ENCODE data around the gene FOXI1. TPM values are rescaled to one million over a fixed set of nuclear protein-coding genes. Genes with fewer than 3 reads are reported as not detected.

Gene FOXI1
- total RNA-seq, 1 donor: not detected

GRCh38 chr5:170120576-170120975 lies 14.9 kb downstream of the FOXI1 start:
- TF ChIP-seq, protein P1, sequence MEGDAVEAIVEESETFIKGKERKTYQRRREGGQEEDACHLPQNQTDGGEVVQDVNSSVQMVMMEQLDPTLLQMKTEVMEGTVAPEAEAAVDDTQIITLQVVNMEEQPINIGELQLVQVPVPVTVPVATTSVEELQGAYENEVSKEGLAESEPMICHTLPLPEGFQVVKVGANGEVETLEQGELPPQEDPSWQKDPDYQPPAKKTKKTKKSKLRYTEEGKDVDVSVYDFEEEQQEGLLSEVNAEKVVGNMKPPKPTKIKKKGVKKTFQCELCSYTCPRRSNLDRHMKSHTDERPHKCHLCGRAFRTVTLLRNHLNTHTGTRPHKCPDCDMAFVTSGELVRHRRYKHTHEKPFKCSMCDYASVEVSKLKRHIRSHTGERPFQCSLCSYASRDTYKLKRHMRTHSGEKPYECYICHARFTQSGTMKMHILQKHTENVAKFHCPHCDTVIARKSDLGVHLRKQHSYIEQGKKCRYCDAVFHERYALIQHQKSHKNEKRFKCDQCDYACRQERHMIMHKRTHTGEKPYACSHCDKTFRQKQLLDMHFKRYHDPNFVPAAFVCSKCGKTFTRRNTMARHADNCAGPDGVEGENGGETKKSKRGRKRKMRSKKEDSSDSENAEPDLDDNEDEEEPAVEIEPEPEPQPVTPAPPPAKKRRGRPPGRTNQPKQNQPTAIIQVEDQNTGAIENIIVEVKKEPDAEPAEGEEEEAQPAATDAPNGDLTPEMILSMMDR (IDR thresholded peaks at IDR 0.05; ENCODE audit: insufficient read depth, low read depth, low read length): no peak
- peak; percentile 33 for DNase-seq (ENCODE audit: low read depth)
- no peak overlapping the region for H3K4me3 ChIP-seq (ENCODE audit: low read depth, low read length)

DNA sequence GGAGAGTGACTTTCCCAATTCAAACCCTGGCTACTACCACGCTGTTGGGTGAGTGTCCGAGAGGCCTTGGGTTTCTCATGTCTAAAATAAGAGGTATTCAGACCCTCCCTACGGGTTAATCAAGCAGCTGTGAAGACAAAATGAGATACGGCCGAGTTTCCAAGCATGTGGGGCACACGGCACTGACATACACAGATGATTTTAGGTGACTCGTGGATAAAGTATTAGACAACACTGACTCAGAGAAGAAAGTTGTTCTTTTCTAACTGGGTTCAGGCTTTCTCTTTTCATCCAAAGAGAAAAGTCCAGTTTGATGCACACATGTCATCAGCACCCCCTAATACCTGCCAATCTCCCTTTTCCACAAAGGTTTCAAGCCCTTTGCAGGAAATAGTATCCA lies 15.6 kb downstream of the FOXI1 start:
- TF ChIP-seq, protein P1 (IDR thresholded peaks at IDR 0.05; ENCODE audit: insufficient read depth, low read depth, low read length): no peak
- no peak for DNase-seq (ENCODE audit: low read depth)
- H3K4me3 ChIP-seq (ENCODE audit: low read depth, low read length): no peak overlapping the region

- TF ChIP-seq, protein P1 (IDR thresholded peaks at IDR 0.05; ENCODE audit: insufficient read depth, low read depth, low read length): no peak
- no peak for DNase-seq (ENCODE audit: low read depth)
Measured at GRCh38 chr5:170126061-170126460, 20.4 kb downstream of the FOXI1 start.

GRCh38 chr5:170126626-170127025 lies 20.9 kb downstream of the FOXI1 start:
- TF ChIP-seq, protein P1 (IDR thresholded peaks at IDR 0.05; ENCODE audit: insufficient read depth, low read depth, low read length): no peak
- no peak for DNase-seq (ENCODE audit: low read depth)
- no peak overlapping the region for H3K4me3 ChIP-seq (ENCODE audit: low read depth, low read length)

More at GRCh38 chr5:170126061-170126460, 20.4 kb downstream of the FOXI1 start:
- H3K4me3 ChIP-seq (ENCODE audit: low read depth, low read length): no peak overlapping the region

DNA sequence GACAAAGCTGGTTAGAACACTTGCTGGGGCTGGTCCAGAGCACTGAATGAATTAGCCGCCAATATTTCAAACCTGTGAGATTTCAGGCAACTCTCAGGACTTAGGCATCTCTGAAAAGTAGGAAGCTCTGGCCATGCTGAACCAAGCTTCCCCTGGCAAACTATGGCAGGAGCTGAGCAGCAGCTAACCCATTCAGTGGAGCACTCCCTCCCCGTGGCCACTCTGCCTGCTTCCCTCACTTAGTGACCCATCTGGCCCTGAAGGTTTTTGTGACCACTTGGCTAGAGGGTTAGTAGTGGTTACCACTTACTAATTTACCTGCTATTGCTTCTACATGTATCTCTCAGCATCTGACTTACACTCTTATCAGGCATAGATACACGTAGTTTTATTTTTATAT lies 25.5 kb downstream of the FOXI1 start:
- TF ChIP-seq, protein P1 (IDR thresholded peaks at IDR 0.05; ENCODE audit: insufficient read depth, low read depth, low read length): no peak
- DNase-seq (ENCODE audit: low read depth): no peak
- no peak overlapping the region for H3K4me3 ChIP-seq (ENCODE audit: low read depth, low read length)

DNA sequence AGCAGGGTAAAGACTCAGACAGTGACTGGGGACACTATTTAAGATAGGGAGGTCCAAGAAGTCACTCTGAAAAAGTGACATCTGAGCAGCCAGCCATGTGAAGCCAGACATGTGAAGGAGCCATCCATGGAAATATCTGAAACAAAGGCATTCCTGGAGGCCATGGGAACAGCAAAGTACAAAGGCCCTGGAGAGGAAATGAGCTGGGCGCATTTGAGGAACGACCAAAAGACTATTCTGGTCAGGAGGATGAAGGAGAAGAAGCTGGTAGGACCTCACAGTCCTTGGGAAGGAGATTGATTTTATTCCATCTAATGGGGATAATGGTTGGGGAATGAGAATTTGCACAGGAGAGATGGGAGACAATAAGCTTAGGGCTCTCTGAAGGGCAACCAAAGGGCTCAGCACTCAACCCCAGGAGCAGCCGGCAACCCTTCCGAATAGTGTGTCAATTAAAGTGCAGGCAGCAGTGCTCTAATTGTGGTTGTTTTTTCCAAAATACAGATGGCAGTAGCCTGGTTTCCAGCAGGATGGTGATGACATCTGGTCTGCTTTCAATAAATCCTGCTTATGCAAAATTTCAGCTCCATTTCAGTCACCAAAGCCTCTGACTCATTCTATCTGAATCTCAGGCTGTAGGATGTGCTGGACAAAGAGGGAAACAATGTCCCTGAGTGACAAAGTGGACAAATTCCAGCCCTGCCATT lies 26.7 kb downstream of the FOXI1 start:
- DNase-seq (ENCODE audit: low read depth): peak; percentile 48
- TF ChIP-seq, protein P1 (IDR thresholded peaks at IDR 0.05; ENCODE audit: insufficient read depth, low read depth, low read length): no peak
- no peak overlapping the region for H3K4me3 ChIP-seq (ENCODE audit: low read depth, low read length)
